ENCODE data around the gene VCL. TPM values are rescaled to one million over a fixed set of nuclear protein-coding genes. Genes with fewer than 3 reads are reported as not detected.
"Not testable (repeated sequence)": the region's sequence is repeated elsewhere in the genome, so short reads cannot be mapped to it uniquely, and the experiment has no call there.

VCL gene
- total RNA-seq, 1 experiment from 2014 or later: 31.6 TPM

DNA sequence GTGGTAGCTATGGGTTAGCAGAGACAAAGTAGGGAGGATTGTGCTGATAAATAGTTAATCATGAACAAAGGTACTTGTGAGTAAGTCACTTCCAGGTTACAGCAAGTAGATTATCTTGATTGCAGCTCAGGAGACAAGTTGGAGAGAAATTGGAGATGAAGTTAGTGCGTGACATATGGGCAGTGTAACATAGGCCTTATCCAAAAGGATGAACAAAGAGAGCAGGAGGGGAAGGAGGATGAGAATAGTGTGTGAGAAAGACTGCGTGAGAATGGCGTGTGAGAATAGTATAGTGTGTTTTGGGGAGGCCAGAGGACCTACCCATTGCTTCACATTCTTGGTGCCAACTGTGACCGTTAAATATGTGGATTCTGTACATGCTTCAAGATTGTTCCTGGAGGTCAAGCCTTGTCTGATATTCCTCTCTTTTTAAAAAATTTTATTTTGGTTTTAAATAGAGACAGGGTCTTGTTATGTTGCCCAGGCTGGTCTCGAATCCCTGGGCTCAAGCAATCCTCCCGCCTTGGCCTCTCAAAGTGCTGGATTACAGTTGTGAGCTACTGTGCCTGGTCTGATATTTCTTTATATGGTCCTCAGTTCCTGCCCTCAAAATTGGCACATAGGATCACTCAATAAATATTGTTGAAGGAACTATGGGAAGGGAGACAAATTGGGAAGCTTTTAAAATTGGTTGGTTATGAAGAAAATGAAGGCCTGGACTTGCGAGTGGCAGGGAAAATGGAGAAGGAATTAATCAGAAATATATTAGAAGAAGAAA lies 3.2 kb downstream of the VCL start:
- DNase-seq (ENCODE audit: low spot score): no peak

DNA sequence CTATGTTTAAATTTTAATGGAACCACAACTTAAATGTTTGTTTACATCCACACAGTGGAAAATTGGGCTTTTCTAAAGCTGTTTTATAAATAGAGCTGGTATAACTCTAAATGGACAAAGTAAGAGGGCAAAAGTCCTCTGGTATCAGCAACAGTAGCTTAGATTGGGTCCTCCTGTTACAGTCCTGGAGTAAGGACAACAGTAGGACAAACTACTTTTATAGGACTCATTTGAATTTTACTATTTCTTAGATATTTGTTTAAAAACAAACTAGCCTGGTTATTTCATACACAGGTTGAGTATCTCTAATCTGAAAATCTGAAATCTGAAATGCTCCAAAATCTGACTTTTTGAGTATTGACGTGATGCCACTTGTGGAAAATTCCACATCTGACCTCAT lies 8.4 kb downstream of the VCL start:
- DNase-seq (ENCODE audit: low spot score): no peak

DNA sequence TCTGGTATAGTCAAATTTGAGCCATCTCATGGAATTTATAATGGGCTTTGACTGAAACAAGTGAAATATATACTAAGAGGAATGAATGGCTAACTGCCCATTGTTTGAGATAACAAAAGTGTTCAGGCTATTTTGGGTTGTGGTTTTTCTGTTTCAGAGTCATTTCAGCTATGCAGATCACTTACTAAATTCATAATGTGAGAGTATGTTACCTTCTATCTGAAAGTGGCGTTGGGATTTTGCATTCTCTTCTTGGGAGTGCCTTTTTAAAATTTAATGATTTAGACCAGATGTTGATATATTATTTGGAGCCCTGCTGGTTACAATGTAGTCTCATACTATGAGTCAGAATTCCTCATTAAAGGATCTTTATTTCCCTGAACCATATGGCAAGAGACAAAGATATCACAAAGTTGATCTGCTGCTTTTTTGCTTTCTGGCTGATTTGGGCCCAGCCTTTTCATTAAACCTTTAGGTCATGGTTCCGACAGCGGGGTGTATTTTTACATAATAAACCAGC lies 10.4 kb downstream of the VCL start:
- no peak for DNase-seq (ENCODE audit: low spot score)

DNA sequence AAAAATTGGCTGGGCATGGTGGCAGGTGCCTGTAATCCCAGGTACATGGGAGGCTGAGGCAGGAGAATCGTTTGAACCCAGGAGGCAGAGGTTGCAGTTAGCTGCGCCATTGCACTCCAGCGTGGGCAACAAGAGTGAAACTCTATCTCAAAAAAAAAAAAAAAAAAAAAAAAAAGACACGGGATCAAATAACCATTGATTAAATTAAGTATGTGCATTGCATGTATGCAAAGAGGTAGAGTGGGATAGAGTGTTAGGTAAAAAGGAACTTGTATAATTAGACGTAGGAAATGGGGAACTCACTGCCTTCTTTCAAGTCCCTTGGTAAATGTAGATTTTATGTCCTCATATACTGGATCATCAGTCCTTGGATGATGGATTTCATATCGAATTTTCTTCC lies 13.1 kb downstream of the VCL start:
- no peak for DNase-seq (ENCODE audit: low spot score)

DNA sequence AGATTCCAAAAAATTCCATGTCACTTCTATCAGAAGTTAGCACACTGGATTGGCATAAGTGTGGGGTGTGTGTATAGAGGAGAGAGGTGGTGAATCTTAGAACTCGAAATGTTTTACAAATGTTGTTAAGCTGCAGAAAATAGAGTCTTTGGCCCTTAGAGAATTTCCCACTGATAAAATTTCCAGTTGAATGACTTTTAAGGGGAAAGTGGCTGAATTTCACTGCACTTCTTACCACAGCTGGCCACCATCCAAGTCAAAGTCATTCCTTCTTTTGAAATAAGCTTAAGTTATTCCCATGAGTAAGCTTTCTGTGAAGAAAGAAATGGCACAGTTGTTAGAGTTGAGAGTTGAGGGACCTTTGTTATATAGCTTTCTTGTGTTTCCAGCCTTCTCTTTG lies 13.9 kb downstream of the VCL start:
- no peak for DNase-seq (ENCODE audit: low spot score)

DNA sequence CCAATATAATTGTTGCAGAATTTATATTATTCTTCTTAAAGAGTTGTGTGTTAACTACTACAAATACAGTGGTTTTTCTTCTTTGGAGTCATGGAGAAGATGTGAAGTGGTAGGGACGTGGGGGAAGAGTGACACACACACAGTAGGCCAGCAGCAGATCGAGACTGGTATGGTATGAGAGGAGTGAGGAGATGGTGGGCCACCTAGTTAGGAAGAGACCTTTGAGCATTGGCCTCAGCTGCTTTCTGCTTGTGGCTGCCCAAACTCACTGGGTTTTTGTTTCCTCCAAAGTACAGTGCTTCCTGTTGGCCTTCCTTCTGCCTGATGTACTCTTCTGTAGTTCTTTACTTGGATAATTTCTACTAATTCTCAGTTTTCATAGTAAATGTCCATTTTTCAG lies 14.6 kb downstream of the VCL start:
- no peak for DNase-seq (ENCODE audit: low spot score)

DNA sequence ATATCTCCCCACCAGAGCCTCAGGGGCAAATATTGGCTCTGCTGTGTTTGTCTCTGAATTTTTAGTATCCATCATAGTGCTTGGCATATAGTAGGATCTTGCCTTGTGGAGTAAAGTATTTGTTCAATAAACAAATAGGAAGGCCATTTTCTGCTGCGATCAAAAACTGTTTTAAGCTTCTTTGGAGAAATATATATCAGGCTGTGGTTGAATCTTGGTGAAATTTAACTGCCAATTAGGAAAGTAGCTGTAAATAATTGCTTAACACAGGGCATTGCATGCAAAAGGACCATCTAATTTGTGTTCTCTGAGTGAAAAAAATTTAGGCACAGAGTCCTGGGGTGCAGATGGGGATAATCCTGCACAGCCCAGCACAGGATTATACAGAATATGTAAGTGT lies 15.1 kb downstream of the VCL start:
- DNase-seq (ENCODE audit: low spot score): no peak

DNA sequence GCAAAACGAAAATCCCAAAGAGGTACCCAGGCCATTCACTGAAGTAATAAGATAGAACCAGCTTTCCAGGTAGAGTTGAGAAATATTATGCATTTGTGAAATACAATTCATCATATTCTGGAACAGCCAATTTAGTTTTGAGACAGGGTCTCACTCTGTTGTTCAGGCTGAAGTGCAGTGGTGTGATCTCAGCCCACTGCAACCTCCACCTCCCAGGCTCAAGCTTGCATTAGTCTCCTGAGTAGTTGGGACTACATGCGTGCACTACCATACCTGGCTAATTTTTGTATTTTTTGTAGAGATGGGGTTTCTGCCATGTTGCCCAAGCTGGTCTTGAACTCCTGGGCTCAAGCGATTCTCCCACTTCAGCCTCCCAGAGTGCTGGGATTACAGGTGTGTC lies 16.7 kb downstream of the VCL start:
- not testable (repeated sequence) for DNase-seq (ENCODE audit: low spot score)

DNA sequence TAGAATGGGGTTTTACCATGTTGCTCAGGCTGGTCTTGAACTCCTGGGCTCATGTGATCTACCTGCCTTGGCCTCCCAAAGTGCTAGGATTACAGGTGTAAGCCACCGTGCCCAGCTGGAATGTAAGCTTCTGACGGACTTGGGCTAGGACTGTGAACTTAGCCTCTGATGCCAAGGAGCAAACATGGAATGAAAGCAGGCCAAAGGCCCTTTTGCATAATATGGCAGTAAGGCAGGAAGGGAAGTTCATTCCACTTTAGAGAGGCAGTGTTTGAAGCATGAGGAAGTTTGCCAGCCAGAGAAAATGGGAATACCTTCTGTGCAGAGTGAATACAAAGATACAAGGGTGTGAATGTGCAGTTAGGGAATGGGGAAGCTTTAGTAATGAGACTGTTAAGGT lies 20.3 kb downstream of the VCL start:
- no peak for DNase-seq (ENCODE audit: low spot score)

DNA sequence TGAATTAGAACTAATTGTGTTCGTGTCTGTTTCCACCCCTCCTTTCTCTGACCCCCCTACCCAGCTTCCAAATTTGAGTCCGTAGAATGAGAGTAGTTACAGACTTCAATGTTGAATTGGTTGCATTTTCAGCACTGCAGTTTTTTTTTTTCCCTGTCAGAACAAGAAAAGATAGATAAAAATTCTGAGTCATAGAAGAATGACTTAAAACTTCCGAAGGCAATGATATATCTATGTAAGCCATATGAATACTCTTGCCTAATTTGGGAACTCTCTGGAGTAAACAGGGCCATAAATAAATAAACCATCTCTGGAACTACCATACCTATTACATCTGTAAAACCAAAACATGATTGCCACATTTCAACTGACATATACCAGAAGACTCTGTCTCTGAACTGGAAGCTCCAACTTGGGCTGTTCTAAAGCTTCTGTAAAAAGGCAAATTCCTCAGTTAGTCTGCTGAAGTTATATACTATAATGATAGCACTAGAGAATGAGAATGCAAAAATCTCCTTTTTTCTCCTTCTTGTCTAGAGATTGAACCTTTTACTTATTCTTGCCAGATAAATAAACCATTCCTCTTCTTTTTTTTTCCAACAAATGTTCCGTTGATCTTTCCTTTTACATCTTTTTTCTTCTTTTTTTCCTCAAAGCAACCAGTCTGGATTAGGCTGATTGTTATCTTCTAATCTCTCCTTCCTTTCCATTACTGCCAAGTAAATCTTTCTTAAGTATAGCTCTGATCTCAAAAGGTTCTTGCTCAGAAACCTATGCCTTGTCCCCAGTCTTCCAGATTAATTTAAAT lies 23.5 kb downstream of the VCL start:
- no peak for DNase-seq (ENCODE audit: low spot score)

DNA sequence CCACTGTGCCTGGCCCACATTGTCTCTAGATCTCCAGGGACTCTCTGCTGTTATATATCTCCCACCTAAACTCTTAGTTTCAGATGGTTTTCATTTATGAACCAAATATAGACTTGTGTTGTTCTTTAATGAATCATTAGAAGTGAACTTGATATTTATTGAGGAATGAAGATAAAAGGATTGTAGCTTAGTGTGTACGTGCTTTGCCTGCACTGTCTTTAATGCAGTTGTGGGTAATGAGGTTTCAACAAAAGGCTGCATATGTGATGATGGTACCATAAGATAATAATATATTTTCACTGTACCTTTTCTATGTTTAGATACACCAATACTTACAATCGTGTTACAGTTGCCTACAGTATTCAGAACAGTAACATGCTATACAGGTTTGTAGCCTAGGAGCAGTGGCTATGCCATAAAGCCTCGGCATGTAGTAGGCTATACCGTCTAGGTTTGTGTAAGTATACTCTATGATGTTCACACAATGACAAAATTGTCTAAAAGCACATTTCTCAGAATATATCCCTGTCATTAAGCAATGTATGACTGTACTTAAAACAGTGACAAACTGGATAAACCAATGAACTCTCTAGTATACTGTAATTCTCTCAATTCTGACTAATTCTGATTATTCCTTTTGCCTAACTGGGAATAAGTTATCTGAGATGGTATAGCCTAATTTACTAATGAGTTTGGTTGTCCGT lies 25.2 kb downstream of the VCL start:
- no peak for DNase-seq (ENCODE audit: low spot score)

DNA sequence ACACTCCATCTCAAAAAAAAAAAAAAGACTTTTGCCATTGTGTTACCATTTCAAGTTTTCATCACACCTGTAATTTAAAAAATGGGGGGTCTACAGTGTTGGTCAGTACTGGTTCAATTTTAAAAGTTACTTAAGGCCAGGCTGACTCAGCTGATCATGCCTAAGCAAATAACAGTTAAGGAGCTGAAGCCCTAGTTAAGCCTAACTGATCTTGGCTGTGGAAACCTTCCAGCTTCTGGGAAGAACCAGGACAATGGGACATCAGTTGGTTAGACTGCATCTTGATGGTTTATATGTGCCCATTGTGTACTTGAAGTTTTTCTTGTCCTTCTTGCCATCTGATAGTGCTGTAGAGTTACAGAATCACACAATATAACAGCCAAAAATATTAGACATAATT lies 26.7 kb downstream of the VCL start:
- DNase-seq (ENCODE audit: low spot score): no peak

DNA sequence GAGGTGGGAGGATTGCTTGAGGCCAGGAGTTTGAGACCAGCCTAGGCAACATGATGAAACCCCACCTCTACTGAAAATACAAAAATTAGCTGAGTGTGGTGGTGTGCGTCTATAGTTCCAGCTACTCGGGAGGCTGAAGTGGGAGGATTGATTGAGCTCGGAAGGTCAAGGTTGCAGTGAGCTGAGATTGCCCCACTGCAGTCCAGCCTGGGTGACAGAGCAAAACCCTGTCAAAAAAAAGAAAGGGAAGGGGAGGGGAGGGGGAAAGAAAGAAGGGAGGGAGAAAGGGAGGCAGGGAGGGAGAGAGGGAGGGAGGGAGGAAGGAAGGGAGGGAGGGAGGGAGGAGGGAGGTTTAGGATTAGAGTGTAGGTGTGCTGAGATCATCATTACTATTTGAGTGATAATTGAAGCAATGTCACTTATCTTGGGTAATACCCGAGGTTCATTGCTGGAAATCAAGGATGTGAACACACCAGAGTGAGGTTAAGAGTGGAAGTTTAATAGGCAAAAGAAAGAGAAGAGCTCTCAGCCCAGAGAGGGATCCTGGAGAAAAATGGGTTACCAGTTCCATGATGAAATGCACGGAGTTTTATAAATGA lies 27.6 kb downstream of the VCL start:
- no peak for DNase-seq (ENCODE audit: low spot score)

DNA sequence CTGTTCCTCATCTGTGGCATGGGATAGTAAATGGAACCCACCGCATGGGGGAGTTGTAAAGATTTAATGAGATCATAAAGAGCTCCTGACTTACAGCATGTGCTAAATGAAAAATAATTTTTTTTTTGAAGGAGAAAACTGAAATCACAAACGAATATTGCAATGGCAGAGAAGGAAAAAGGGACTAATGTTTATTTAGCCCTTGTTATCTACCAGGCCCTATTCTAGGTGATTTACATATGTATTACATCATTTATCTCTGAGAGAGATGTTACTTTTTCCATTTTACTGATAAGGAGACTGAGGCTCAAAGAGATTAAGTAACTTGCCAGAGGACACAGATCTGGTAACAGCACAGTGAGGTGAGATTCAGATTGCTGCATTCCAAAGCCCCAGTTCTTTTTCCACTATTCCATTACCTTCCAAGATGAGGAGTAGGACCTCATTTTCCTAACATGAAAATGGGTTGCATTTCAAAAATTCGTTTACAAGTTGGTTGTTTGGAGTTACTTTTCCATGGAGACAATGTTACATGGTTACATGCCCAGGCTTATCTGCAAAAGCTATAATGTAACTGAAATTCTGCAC lies 28.6 kb downstream of the VCL start:
- no peak for DNase-seq (ENCODE audit: low spot score)

DNA sequence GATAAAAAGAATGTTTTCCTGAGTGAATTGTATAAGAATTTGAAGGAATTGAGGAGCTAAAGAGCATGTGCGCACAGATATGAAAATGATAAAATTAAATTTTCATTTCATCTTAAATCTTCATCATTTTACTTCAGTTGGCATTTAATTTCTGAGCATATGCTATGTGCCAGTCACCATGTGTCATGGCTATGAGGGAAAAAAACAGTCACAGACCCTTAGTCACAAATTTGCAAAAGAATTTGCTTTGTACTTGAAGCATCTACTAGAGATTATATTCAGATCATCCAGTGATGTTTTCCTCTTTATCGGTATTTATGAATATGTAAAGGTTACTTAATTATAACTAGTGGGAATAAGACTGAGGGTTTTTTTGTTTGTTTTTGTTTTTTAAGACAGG lies 29.8 kb downstream of the VCL start:
- no peak for DNase-seq (ENCODE audit: low spot score)

DNA sequence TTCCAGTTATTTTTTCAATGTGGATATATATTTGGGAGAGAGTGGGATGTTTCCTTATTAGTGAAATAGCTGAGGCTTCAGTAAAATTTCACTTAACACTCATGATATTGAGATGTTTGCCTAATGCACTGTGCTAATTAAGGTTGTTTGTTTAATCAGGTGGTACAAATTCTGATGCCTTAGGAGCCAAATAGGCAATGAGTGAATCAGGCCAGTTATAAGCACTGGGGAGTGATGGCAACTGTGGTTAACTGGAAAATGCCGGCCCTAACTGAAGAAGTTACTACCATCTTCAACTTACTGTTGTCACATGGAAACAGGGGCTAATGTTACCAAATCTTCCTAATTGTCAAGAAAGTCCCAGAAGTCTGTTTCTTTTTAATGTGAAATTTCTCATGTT lies 32.0 kb downstream of the VCL start:
- DNase-seq (ENCODE audit: low spot score): no peak

DNA sequence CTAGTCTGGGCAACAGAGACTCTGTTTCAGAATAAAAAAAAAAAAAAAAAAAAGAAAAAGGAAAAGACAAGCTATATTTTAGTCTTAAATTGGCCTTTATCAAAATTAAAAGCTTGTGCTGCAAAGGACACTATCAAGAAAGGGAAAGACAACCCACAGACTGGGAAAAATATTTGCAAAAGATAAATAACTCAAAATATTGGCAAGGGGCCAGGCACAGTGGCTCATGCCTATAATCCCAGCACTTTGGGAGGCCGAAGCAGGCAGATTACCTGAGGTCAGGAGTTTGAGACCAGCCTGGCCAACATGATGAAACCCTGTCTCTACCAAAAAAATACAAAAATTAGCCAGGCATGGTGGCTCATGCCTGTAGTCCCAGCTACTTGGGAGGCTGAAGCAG lies 34.3 kb downstream of the VCL start:
- not testable (repeated sequence) for DNase-seq (ENCODE audit: low spot score)

DNA sequence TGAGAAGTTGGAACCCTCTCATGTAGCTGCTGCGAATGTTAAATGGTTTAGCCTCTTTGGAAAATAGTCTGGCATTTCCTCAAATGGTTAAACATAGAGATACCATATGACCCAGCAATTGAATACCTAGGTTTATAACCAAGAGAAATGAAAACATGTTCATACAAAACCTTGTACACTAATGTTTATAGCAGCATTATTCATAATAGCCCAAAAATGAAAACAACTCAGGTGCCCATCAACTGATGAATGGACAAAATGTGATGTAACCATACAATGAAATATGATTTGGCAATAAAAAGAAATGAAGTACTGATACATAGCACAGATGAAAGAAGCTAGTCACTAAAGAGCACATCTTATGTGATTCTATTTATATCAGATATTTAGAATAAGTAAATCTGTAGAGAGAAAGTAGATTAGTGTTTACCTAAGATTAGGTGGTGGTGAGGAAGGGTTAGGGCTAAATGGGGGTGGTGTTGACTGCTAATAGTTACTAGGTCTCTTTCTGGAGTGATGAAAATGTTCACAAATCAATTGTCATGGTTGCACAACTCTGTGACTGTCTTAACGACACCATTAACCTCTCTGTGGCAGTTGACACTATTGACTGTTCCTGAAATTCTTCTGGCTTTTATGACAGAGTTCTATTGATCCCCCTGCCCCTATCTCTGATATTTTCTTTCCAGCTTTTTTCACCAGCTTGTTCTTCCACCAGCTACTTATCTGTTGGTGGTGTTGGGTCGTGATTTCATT lies 35.2 kb downstream of the VCL start:
- DNase-seq (ENCODE audit: low spot score): no peak

DNA sequence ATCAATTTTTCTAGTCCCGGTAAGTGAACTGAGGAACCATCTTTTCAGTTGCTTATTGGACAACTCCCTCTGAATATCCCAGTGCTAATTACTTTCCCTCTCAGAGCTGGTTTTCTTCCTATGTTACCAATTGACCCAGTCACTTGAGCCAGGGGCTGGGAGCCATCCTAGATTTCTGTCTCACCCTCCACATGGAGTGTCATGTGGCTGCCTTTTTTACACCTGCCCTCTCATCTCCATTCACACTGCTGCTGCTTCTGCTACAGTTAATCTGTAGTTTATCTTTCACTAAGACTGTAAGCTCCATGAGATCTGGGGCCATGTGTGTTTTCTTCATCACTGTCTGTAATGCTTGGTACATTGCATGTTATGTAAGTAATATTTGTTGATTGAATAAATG lies 35.8 kb downstream of the VCL start:
- DNase-seq (ENCODE audit: low spot score): no peak

DNA sequence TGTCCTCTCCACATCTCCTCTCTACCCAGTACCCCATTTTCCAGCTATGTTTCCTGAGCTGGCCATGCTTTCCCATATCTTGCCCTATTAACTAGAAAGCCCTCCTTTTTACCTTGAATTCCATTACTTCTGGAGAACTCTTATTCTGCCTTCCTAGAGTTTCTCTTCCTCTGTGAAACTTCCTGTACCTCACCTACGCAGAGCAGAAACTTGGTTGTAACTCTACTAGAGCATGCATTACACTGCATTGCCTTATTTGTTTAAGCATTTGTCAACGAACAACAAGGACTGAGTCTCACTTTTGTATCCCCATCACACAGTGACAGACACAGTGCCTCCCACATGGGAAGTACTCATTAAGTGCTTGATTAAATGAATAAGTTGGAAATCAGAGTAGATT lies 36.4 kb downstream of the VCL start:
- no peak for DNase-seq (ENCODE audit: low spot score)

DNA sequence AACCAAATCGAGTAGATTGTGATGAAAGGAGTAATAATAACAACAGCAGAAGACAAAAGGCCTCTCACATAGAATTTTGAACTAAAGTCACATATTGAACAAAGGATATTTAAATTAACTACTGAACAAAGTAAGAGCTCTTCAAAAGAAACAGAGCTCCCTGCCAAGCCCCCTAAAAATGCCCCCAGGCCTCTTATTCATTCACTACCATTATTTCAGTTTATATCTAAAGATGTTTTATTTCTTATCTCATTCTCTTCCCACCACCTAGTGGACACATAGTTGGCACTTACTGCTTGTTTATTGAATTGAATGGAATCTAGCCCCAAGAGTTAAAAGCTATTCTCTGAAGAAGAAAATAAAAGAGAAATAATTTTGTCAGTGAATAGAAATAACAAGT lies 37.4 kb downstream of the VCL start:
- DNase-seq (ENCODE audit: low spot score): no peak
